GM21529 (cell line): ENCODE results near the gene CEMIP2.
"Not testable (repeated sequence)": the region's sequence is repeated elsewhere in the genome, so short reads cannot be mapped to it uniquely, and the experiment has no call there.

Experiments
- ATAC-seq: cut with Tn5 transposase; IDR thresholded peaks from one replicate; pipeline ENCODE4 v1.9.1; 2021; ENCODE audit not compliant: unreplicated experiment

The CEMIP2 gene

DNA sequence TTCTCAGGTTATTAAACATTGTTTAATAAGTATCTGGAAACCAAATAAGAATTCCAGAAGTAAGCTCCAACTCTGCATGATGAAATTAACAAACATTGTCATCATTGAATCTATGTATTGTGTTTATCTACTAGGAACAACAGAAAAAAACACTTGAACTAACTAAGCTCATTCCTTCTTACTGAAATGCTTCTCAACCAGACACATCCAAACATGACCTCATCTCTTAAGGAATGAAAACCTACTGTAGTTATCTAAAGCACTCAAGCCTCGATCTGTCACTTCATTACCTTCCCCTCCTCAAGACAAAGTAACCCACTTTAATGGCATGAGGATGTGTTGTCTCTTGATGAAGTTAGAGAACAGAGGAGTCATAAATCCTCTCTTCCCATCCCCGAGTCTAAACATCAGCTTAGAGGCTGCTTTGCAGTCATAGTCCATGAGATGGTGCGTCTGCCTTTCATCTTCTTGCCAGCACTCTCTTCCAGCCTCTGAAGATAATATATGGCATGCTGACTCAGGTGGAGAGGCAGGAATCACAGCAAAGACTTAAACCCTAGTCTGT, 86.5 kb downstream of the CEMIP2 start:
- ATAC-seq = no peak

DNA sequence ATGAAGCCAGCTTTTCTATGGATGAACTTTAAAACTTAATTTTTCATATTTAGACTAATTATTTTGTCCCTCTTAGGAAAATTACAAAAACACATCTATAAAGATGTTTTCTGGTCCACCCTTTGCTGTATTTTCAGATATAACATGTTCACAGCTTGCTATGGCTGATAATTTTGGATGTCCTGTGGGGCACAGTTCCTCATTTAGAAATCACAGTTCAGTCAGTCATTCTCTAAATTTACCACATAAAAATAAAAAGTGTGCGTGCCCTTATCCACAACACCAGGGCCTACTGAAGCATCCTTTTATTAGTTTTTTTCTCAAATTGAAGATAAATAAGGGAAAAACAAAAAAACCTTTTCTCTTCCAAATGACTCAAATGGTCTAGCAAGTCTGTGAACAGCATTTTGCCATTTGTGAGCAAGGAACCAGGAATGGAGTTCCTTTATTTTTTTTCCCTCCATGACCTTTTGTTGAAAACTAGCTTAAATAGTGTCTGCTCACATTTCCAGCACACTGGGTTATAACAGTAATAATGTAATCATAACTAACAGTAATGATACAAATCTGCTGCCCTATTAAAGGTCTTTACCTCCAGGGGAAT, 87.1 kb downstream of the CEMIP2 start:
- ATAC-seq = no peak

- no peak for ATAC-seq
Observed at GRCh38 chr9:71680189-71680980, 87.9 kb downstream of the CEMIP2 start.

GRCh38 chr9:71678999-71679398, 89.3 kb downstream of the CEMIP2 start:
- no peak for ATAC-seq

DNA sequence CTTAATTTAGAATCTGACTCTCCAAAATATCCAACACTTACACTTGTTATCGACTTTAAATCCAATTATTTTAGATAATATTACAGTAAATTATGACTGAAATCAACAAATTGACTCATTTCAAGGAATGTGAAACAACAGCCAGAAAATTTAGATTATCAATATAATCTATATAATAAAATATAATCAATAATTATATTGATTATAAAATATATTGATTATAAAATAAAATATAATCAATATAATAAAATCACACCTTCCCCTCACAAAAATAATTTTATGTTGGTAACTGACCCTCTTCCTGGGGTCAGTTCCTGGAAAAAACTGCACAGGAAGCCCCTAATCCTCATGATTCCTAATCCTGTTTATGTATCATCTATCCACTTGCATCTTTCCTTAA, 91.1 kb downstream of the CEMIP2 start:
- ATAC-seq = no peak

- ATAC-seq = no peak
Observed at GRCh38 chr9:71676460-71676859, 91.9 kb downstream of the CEMIP2 start.

GRCh38 chr9:71675857-71676165, 92.5 kb downstream of the CEMIP2 start:
- ATAC-seq = no peak

GRCh38 chr9:71675105-71675856, 93.0 kb downstream of the CEMIP2 start:
- ATAC-seq = no peak

DNA sequence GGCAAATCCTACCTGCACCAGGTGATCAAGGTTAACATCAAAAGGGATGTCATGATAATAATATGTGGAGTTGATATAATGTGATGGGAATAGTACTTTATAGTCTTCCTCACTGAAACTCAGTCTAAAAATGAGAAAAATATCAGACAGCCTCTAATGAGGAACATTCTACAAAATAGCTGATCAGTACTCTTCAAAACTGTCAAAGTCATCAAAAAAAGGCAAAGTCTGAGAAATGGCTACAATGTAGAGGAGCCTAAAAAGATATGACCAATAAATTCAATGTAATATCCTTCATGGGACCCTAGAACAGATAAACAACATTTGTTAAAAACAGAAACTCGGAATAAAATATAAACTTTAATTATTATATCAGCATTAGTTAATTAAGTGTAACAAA, 95.7 kb downstream of the CEMIP2 start:
- ATAC-seq = no peak

DNA sequence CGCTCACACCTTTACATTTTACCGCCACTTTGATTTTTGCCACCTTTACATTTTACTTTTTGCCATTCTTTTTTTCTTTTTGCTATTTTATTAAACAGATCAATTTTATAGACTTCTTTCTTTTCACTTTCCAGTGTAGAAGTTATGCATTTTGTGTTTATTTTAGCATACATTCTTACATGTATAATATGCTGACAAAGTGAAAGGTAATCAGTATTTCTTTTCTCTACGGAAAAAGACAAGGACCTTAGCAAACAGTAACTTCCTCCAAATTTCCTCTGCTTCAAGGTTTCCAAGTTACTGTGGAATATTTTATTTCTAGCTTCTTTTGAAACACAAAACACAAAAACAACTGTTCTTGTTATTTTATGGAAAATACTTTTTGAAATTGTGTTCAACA, 97.0 kb downstream of the CEMIP2 start:
- ATAC-seq = no peak

- ATAC-seq = no peak
Observed at GRCh38 chr9:71670121-71670520, 98.2 kb downstream of the CEMIP2 start.

- ATAC-seq = no peak
Observed at GRCh38 chr9:71669284-71669995, 98.9 kb downstream of the CEMIP2 start.

DNA sequence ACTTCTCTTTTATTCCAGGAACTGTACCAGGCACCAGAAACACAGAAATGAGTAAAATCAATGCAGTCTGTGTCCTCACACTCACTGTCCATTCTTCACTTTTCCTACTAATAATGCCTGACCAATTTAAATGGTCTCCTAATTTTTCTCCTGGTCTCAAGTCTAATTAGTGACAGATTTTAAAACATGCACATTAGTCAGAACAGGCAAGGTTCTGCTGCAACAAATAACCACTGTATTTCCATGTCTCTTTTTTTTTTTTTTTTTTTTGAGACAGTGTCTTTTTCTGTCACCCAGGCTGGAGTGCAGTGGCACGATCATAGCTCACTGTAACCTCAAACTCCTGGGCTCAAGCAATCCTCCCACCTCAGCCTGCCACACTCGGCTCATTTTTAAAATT, 99.6 kb downstream of the CEMIP2 start:
- ATAC-seq = no peak

DNA sequence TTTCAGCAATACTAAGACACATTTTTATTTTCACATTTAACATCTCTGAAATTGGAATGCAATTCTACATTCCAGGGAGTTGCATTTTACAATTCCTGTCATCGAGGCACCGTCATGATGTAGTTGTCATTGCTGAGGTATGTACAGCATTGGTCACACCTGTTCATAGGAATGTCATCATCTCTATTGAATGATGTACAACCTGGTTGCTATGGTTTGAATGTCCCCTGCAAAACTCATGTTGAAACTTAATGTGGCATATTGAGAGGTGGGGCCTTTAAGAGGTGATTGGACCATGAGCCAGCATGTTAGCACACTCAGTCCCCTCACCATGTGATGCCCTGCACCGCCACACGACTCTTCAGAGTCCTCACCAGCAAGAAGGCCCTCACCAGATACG, 103.1 kb downstream of the CEMIP2 start:
- no peak for ATAC-seq

DNA sequence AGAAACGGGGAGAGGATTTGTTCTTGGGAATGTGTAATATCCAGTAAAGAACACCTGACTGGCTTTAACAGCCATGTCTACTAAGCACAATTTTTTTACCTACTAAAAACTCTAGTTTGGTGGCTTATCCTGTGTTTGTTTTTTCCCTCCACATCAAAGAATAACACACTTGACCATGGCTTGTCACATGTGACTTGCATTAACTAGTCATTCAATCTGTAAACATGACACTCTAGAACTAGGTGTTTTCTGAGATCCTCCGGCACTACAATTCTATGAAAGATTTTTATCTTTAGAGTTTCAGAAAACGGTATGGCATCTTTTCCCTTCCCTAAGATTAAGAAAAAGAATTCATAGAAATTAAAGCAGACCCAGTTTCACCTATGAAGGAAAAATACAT, 103.7 kb downstream of the CEMIP2 start:
- ATAC-seq = no peak

GRCh38 chr9:71663931-71664459, 104.3 kb downstream of the CEMIP2 start:
- ATAC-seq = no peak

- no peak for ATAC-seq
Observed at GRCh38 chr9:71663216-71663615, 105.1 kb downstream of the CEMIP2 start.

DNA sequence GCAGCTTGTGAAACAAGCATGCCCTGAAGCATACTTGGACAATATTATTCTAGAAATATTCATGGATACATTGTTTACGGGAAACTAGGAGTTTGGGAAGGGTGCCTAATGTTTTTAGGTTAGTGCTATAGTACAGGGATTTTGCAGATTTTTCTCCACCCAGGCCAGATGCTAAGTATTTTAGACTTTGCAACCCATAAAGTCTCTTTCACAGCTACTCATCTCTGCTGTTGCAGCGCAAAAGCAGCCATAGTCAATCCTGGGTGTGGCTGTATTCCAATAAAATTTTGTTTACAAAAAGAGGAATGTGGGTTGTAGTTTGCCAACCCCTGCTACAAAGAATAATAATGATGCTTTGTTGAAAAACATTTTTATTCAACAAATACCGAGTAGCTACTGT, 106.2 kb downstream of the CEMIP2 start:
- no peak for ATAC-seq

DNA sequence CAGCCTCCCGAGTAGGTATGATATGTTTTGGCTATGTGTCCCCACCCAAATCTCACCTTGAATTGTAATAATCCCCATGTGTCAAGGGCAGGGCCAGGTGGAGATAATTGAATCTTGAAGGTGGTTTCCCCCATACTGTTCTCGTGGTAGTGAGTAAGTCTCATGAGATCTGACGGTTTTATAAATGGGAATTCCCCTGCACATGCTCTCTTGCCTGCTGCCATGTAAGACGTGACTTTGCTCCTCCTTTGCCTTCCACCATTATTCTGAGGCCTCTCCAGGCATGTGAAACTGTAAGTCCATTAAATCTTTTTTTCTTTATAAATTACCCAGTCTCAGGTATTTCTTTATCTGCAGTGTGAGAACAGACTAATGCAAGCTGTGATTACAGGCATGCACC, 111.0 kb downstream of the CEMIP2 start:
- ATAC-seq = not testable (repeated sequence)

- ATAC-seq = no peak
Observed at GRCh38 chr9:71656496-71656895, 111.8 kb downstream of the CEMIP2 start.

GRCh38 chr9:71655778-71656177, 112.5 kb downstream of the CEMIP2 start:
- no peak for ATAC-seq
